Ishikawa (cell line): ENCODE measurements around the gene COL4A4.

ENCODE experiments used
- CEBPB ChIP-seq: IDR thresholded peaks from 2 replicates; pipeline ENCODE4 v1.6.1; 2012
- CREB1 ChIP-seq: IDR thresholded peaks from 2 replicates; pipeline ENCODE4 v1.6.1; 2012; ENCODE audit warnings: low read depth
- EGR1 ChIP-seq: IDR thresholded peaks from 2 replicates; pipeline ENCODE4 v1.6.1; 2012
- EP300 ChIP-seq: IDR thresholded peaks from 2 replicates; pipeline ENCODE4 v1.6.1; 2012; ENCODE audit warnings: borderline replicate concordance
- FOXM1 ChIP-seq: IDR thresholded peaks from 2 replicates; pipeline ENCODE4 v1.6.1; 2012; ENCODE audit warnings: low read depth, borderline replicate concordance
- MAX ChIP-seq: IDR thresholded peaks from 2 replicates; pipeline ENCODE4 v1.6.1; 2012
- NFIC ChIP-seq: IDR thresholded peaks from 2 replicates; pipeline ENCODE4 v1.6.1; 2012
- RAD21 ChIP-seq: IDR thresholded peaks from 2 replicates; pipeline ENCODE4 v1.6.1; 2012; ENCODE audit warnings: low read depth
- REST ChIP-seq: IDR thresholded peaks from 2 replicates; pipeline ENCODE4 v1.6.1; 2012; ENCODE audit warnings: low read depth, mild to moderate bottlenecking
- TAF1 ChIP-seq: IDR thresholded peaks from 2 replicates; pipeline ENCODE4 v1.6.1; 2012; ENCODE audit warnings: low read depth, mild to moderate bottlenecking
- TCF12 ChIP-seq: IDR thresholded peaks from 2 replicates; pipeline ENCODE4 v1.6.1; 2012; ENCODE audit warnings: low read depth
- TEAD4 ChIP-seq: IDR thresholded peaks from 2 replicates; pipeline ENCODE4 v1.6.1; 2012
- USF1 ChIP-seq: IDR thresholded peaks from 2 replicates; pipeline ENCODE4 v1.6.1; 2012
- YY1 ChIP-seq: IDR thresholded peaks from 2 replicates; pipeline ENCODE4 v1.6.1; 2012; ENCODE audit warnings: low read depth
- ZBTB7A ChIP-seq: IDR thresholded peaks from 2 replicates; pipeline ENCODE4 v1.6.1; 2012; ENCODE audit warnings: low read depth

COL4A4 gene

GRCh38 chr2:227013330-227013729, 150.7 kb downstream of the COL4A4 start:
- TF ChIP-seq NFIC (no peak), RAD21 (no peak), FOXM1 (no peak), EP300 (no peak), YY1 (no peak), USF1 (no peak), ZBTB7A (no peak)

- no peak for TF ChIP-seq ZBTB7A
- TF ChIP-seq RAD21 = no peak
- TF ChIP-seq CREB1 = no peak
- TF ChIP-seq YY1 = no peak
- TF ChIP-seq USF1 = no peak
- TF ChIP-seq TAF1 = no peak
- no peak for TF ChIP-seq TCF12
These were observed 153.6 kb downstream of the COL4A4 start for GRCh38 chr2:227010433-227010832.

GRCh38 chr2:227007940-227008339, 156.1 kb downstream of the COL4A4 start:
- TF ChIP-seq TEAD4 = no peak
- TF ChIP-seq EGR1 = no peak

- TF ChIP-seq EP300 (no peak), CEBPB (no peak), ZBTB7A (no peak), TEAD4 (no peak), CREB1 (no peak), MAX (no peak), USF1 (no peak)
These were observed 156.9 kb downstream of the COL4A4 start for GRCh38 chr2:227007148-227007547.

- TF ChIP-seq RAD21 (no peak), REST (no peak), TAF1 (no peak)
These were observed 157.7 kb downstream of the COL4A4 start for GRCh38 chr2:227006189-227006897.

- no peak for TF ChIP-seq YY1
- no peak for TF ChIP-seq MAX
- no peak for TF ChIP-seq FOXM1
- TF ChIP-seq TAF1 = no peak
- TF ChIP-seq ZBTB7A = no peak
- TF ChIP-seq REST = no peak
- TF ChIP-seq RAD21 = no peak
- no peak for TF ChIP-seq USF1
- TF ChIP-seq CEBPB = no peak
- no peak for TF ChIP-seq EP300
- no peak for TF ChIP-seq EGR1
- TF ChIP-seq TCF12 = no peak
- no peak for TF ChIP-seq CREB1
- no peak for TF ChIP-seq TEAD4
- no peak for TF ChIP-seq NFIC
These were observed 159.5 kb downstream of the COL4A4 start for GRCh38 chr2:227004482-227004881.
